ENCODE data around the gene ADIPOR1. TPM values are rescaled to one million over a fixed set of nuclear protein-coding genes. Genes with fewer than 3 reads are reported as not detected.
A peak's percentile ranks its signal among the peaks of the same experiment; 100 is the strongest.
"Not testable (repeated sequence)": the region's sequence is repeated elsewhere in the genome, so short reads cannot be mapped to it uniquely, and the experiment has no call there.

The ADIPOR1 gene
- polyA plus RNA-seq, 4 donors, result 48.5 to 77.7 (median 53.8) TPM

- 91 to 96% (median 94%) methylated on average over 3 of the region's 3 CpGs for WGBS, 3 donors
- Histone ChIP-seq H3K9me3 (ENCODE audit: control insufficient read depth in 2 of 2, insufficient read depth in 1 of 2, low read depth in 1 of 2, low read length in 1 of 2) (no peaks in the 10 kb centered on the region), H3K27me3 (ENCODE audit: control insufficient read depth in 3 of 3, insufficient read depth in 3 of 3, low read length in 3 of 3) (no peaks in the 10 kb centered on the region), H3K27ac (ENCODE audit: low read depth in 1 of 3, low read length in 2 of 3) (no peak overlapping the region), H3K4me1 (ENCODE audit: control insufficient read depth in 3 of 3, insufficient read depth in 2 of 3, low read depth in 1 of 3, low read length in 2 of 3) (no peaks in the 10 kb centered on the region), H3K36me3 (ENCODE audit: control insufficient read depth in 3 of 3, insufficient read depth in 2 of 3, low read depth in 1 of 3, low read length in 3 of 3) (peaks cover 0 to 9% (median 6%) of the 10 kb centered on the region in 3 donors), H3K4me3 (ENCODE audit: low read depth in 1 of 3, low read length in 3 of 3) (no peak overlapping the region)
- no peak for FAIRE-seq
- no peak for DNase-seq
Observed at GRCh38 chr1:202923533-202923932, 34.6 kb downstream of the ADIPOR1 start.

- no peak for FAIRE-seq
- H3K27ac ChIP-seq (ENCODE audit: low read depth in 1 of 3, low read length in 2 of 3), result no peak overlapping the region
Observed at GRCh38 chr1:202919615-202920014, 38.5 kb downstream of the ADIPOR1 start.

GRCh38 chr1:202915146-202915545 is 43.0 kb downstream of the ADIPOR1 start:
- no peak overlapping the region for H3K27ac ChIP-seq (ENCODE audit: low read depth in 1 of 3, low read length in 2 of 3)
- H3K27me3 ChIP-seq (ENCODE audit: control insufficient read depth in 3 of 3, insufficient read depth in 3 of 3, low read length in 3 of 3), result no peaks in the 10 kb centered on the region
- DNase-seq (no peak), FAIRE-seq (no peak)
- no peaks in the 10 kb centered on the region for H3K9me3 ChIP-seq (ENCODE audit: control insufficient read depth in 2 of 2, insufficient read depth in 1 of 2, low read depth in 1 of 2, low read length in 1 of 2)
- H3K4me1 ChIP-seq (ENCODE audit: control insufficient read depth in 3 of 3, insufficient read depth in 2 of 3, low read depth in 1 of 3, low read length in 2 of 3), result no peaks in the 10 kb centered on the region
- H3K36me3 ChIP-seq (ENCODE audit: control insufficient read depth in 3 of 3, insufficient read depth in 2 of 3, low read depth in 1 of 3, low read length in 3 of 3), result peaks cover 11 to 33% (median 27%) of the 10 kb centered on the region in 3 donors
- no peak overlapping the region for H3K4me3 ChIP-seq (ENCODE audit: low read depth in 1 of 3, low read length in 3 of 3)

More at GRCh38 chr1:202919615-202920014, 38.5 kb downstream of the ADIPOR1 start:
- H3K9me3 ChIP-seq (ENCODE audit: control insufficient read depth in 2 of 2, insufficient read depth in 1 of 2, low read depth in 1 of 2, low read length in 1 of 2), result no peaks in the 10 kb centered on the region
- peaks cover 2 to 22% (median 13%) of the 10 kb centered on the region in 3 donors for H3K36me3 ChIP-seq (ENCODE audit: control insufficient read depth in 3 of 3, insufficient read depth in 2 of 3, low read depth in 1 of 3, low read length in 3 of 3)
- DNase-seq, result peak in 1 of 2 donors; percentile 8
- no peaks in the 10 kb centered on the region for H3K4me1 ChIP-seq (ENCODE audit: control insufficient read depth in 3 of 3, insufficient read depth in 2 of 3, low read depth in 1 of 3, low read length in 2 of 3)
- H3K4me3 ChIP-seq (ENCODE audit: low read depth in 1 of 3, low read length in 3 of 3), result no peak overlapping the region
- H3K27me3 ChIP-seq (ENCODE audit: control insufficient read depth in 3 of 3, insufficient read depth in 3 of 3, low read length in 3 of 3), result no peaks in the 10 kb centered on the region

GRCh38 chr1:202912476-202912875 is 45.6 kb downstream of the ADIPOR1 start:
- H3K27me3 ChIP-seq (ENCODE audit: control insufficient read depth in 3 of 3, insufficient read depth in 3 of 3, low read length in 3 of 3); FAIRE-seq; H3K4me1 ChIP-seq (ENCODE audit: control insufficient read depth in 3 of 3, insufficient read depth in 2 of 3, low read depth in 1 of 3, low read length in 2 of 3); DNase-seq; H3K9me3 ChIP-seq (ENCODE audit: control insufficient read depth in 2 of 2, insufficient read depth in 1 of 2, low read depth in 1 of 2, low read length in 1 of 2); H3K4me3 ChIP-seq (ENCODE audit: low read depth in 1 of 3, low read length in 3 of 3); H3K27ac ChIP-seq (ENCODE audit: low read depth in 1 of 3, low read length in 2 of 3): not testable (repeated sequence)
- peaks cover 19 to 31% (median 25%) of the 10 kb centered on the region in 3 donors for H3K36me3 ChIP-seq (ENCODE audit: control insufficient read depth in 3 of 3, insufficient read depth in 2 of 3, low read depth in 1 of 3, low read length in 3 of 3)
- WGBS, 3 donors, result 91 to 94% (median 92%) methylated on average over 4 of the region's 4 CpGs

- no peaks in the 10 kb centered on the region for H3K9me3 ChIP-seq (ENCODE audit: control insufficient read depth in 2 of 2, insufficient read depth in 1 of 2, low read depth in 1 of 2, low read length in 1 of 2)
- no peak overlapping the region for H3K4me3 ChIP-seq (ENCODE audit: low read depth in 1 of 3, low read length in 3 of 3)
- no peaks in the 10 kb centered on the region for H3K27me3 ChIP-seq (ENCODE audit: control insufficient read depth in 3 of 3, insufficient read depth in 3 of 3, low read length in 3 of 3)
- WGBS, 3 donors, result 71 to 82% (median 75%) methylated on average over 1 of the region's 1 CpG
- H3K36me3 ChIP-seq (ENCODE audit: control insufficient read depth in 3 of 3, insufficient read depth in 2 of 3, low read depth in 1 of 3, low read length in 3 of 3), result peaks cover 17 to 27% (median 25%) of the 10 kb centered on the region in 3 donors
- peak in 1 of 2 donors; percentile 18 for DNase-seq
- FAIRE-seq, result no peak
- H3K27ac ChIP-seq (ENCODE audit: low read depth in 1 of 3, low read length in 2 of 3), result no peak overlapping the region
- H3K4me1 ChIP-seq (ENCODE audit: control insufficient read depth in 3 of 3, insufficient read depth in 2 of 3, low read depth in 1 of 3, low read length in 2 of 3), result no peaks in the 10 kb centered on the region
Observed at GRCh38 chr1:202909494-202909893, 48.6 kb downstream of the ADIPOR1 start.

GRCh38 chr1:202908998-202909397 is 49.1 kb downstream of the ADIPOR1 start:
- 97 to 98% (median 97%) methylated on average over 6 of the region's 6 CpGs for WGBS, 3 donors
- Histone ChIP-seq H3K27ac (ENCODE audit: low read depth in 1 of 3, low read length in 2 of 3) (no peak overlapping the region), H3K9me3 (ENCODE audit: control insufficient read depth in 2 of 2, insufficient read depth in 1 of 2, low read depth in 1 of 2, low read length in 1 of 2) (no peaks in the 10 kb centered on the region), H3K36me3 (ENCODE audit: control insufficient read depth in 3 of 3, insufficient read depth in 2 of 3, low read depth in 1 of 3, low read length in 3 of 3) (peaks cover 17 to 27% (median 25%) of the 10 kb centered on the region in 3 donors), H3K27me3 (ENCODE audit: control insufficient read depth in 3 of 3, insufficient read depth in 3 of 3, low read length in 3 of 3) (no peaks in the 10 kb centered on the region), H3K4me1 (ENCODE audit: control insufficient read depth in 3 of 3, insufficient read depth in 2 of 3, low read depth in 1 of 3, low read length in 2 of 3) (no peaks in the 10 kb centered on the region), H3K4me3 (ENCODE audit: low read depth in 1 of 3, low read length in 3 of 3) (no peak overlapping the region)
- FAIRE-seq, result no peak
- no peak for DNase-seq

GRCh38 chr1:202905331-202905730 is 52.8 kb downstream of the ADIPOR1 start:
- DNase-seq (no peak), FAIRE-seq (no peak)
- 70 to 94% (median 71%) methylated on average over 4 of the region's 4 CpGs for WGBS, 3 donors

GRCh38 chr1:202903808-202904207 is 54.3 kb downstream of the ADIPOR1 start:
- 96% methylated on average over 5 of the region's 5 CpGs for WGBS, 3 donors
- H3K36me3 ChIP-seq (ENCODE audit: control insufficient read depth in 3 of 3, insufficient read depth in 2 of 3, low read depth in 1 of 3, low read length in 3 of 3), result peaks cover 5 to 43% (median 11%) of the 10 kb centered on the region in 3 donors
- H3K4me1 ChIP-seq (ENCODE audit: control insufficient read depth in 3 of 3, insufficient read depth in 2 of 3, low read depth in 1 of 3, low read length in 2 of 3); H3K9me3 ChIP-seq (ENCODE audit: control insufficient read depth in 2 of 2, insufficient read depth in 1 of 2, low read depth in 1 of 2, low read length in 1 of 2); DNase-seq; H3K27ac ChIP-seq (ENCODE audit: low read depth in 1 of 3, low read length in 2 of 3); H3K4me3 ChIP-seq (ENCODE audit: low read depth in 1 of 3, low read length in 3 of 3); H3K27me3 ChIP-seq (ENCODE audit: control insufficient read depth in 3 of 3, insufficient read depth in 3 of 3, low read length in 3 of 3); FAIRE-seq: not testable (repeated sequence)

More at GRCh38 chr1:202905331-202905730, 52.8 kb downstream of the ADIPOR1 start:
- Histone ChIP-seq H3K27ac (ENCODE audit: low read depth in 1 of 3, low read length in 2 of 3) (no peak overlapping the region), H3K36me3 (ENCODE audit: control insufficient read depth in 3 of 3, insufficient read depth in 2 of 3, low read depth in 1 of 3, low read length in 3 of 3) (peaks cover 8 to 34% (median 17%) of the 10 kb centered on the region in 3 donors), H3K27me3 (ENCODE audit: control insufficient read depth in 3 of 3, insufficient read depth in 3 of 3, low read length in 3 of 3) (no peaks in the 10 kb centered on the region), H3K4me3 (ENCODE audit: low read depth in 1 of 3, low read length in 3 of 3) (no peak overlapping the region), H3K9me3 (ENCODE audit: control insufficient read depth in 2 of 2, insufficient read depth in 1 of 2, low read depth in 1 of 2, low read length in 1 of 2) (no peaks in the 10 kb centered on the region), H3K4me1 (ENCODE audit: control insufficient read depth in 3 of 3, insufficient read depth in 2 of 3, low read depth in 1 of 3, low read length in 2 of 3) (no peaks in the 10 kb centered on the region)

- Histone ChIP-seq H3K4me1 (ENCODE audit: control insufficient read depth in 3 of 3, insufficient read depth in 2 of 3, low read depth in 1 of 3, low read length in 2 of 3) (no peaks in the 10 kb centered on the region), H3K9me3 (ENCODE audit: control insufficient read depth in 2 of 2, insufficient read depth in 1 of 2, low read depth in 1 of 2, low read length in 1 of 2) (no peaks in the 10 kb centered on the region), H3K27ac (ENCODE audit: low read depth in 1 of 3, low read length in 2 of 3) (no peak overlapping the region), H3K27me3 (ENCODE audit: control insufficient read depth in 3 of 3, insufficient read depth in 3 of 3, low read length in 3 of 3) (no peaks in the 10 kb centered on the region), H3K36me3 (ENCODE audit: control insufficient read depth in 3 of 3, insufficient read depth in 2 of 3, low read depth in 1 of 3, low read length in 3 of 3) (peaks cover 2 to 43% (median 11%) of the 10 kb centered on the region in 3 donors), H3K4me3 (ENCODE audit: low read depth in 1 of 3, low read length in 3 of 3) (no peak overlapping the region)
- DNase-seq (no peak), FAIRE-seq (no peak)
- WGBS, 3 donors, result 94 to 98% (median 97%) methylated on average over 4 of the region's 4 CpGs
Observed at GRCh38 chr1:202901555-202901954, 56.6 kb downstream of the ADIPOR1 start.

Data from small intestine (tissue), 7 donors.